ENCODE results near the gene FUS.

Gene FUS

DNA sequence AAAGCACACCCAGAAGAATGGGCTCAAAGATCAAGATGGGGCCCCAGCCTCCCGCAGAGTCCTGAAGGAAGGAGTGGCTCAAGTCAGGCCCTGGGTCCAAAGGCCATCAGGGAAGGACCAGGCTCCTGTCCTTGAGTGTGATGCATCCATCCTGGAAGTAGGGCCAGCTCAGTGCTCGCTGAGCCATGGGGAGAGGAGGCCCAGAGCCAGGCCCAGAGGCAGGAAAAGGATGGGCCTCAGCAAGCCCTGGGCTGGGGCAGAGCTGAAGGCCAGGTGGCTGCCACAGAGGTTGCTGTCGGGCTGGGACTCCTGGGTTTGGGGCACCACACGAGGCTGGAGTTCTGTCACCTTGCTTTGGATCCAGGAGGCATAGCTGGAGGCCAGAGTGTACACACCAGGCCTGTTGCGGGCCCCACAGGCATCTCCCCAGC, 48.1 kb upstream of the FUS start (continued):
- TF ChIP-seq, protein P1, sequence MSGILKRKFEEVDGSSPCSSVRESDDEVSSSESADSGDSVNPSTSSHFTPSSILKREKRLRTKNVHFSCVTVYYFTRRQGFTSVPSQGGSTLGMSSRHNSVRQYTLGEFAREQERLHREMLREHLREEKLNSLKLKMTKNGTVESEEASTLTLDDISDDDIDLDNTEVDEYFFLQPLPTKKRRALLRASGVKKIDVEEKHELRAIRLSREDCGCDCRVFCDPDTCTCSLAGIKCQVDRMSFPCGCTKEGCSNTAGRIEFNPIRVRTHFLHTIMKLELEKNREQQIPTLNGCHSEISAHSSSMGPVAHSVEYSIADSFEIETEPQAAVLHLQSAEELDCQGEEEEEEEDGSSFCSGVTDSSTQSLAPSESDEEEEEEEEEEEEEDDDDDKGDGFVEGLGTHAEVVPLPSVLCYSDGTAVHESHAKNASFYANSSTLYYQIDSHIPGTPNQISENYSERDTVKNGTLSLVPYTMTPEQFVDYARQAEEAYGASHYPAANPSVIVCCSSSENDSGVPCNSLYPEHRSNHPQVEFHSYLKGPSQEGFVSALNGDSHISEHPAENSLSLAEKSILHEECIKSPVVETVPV (CRISPR knock-in tag; IDR thresholded peaks at IDR 0.05): no peak
- TF ChIP-seq SNAI2 (CRISPR knock-in tag; IDR thresholded peaks at IDR 0.05) (no peak), ISL1 (CRISPR knock-in tag; IDR thresholded peaks at IDR 0.05) (no peak), ARNTL (CRISPR knock-in tag; IDR thresholded peaks at IDR 0.05; ENCODE audit: borderline replicate concordance, low read depth) (no peak), CSDC2 (CRISPR knock-in tag; IDR thresholded peaks at IDR 0.05) (no peak), GLIS3 (CRISPR knock-in tag; IDR thresholded peaks at IDR 0.05) (no peak), ZNF565 (CRISPR knock-in tag; conservative IDR thresholded peaks at IDR 0.05; ENCODE audit: low read depth) (no peak)

DNA sequence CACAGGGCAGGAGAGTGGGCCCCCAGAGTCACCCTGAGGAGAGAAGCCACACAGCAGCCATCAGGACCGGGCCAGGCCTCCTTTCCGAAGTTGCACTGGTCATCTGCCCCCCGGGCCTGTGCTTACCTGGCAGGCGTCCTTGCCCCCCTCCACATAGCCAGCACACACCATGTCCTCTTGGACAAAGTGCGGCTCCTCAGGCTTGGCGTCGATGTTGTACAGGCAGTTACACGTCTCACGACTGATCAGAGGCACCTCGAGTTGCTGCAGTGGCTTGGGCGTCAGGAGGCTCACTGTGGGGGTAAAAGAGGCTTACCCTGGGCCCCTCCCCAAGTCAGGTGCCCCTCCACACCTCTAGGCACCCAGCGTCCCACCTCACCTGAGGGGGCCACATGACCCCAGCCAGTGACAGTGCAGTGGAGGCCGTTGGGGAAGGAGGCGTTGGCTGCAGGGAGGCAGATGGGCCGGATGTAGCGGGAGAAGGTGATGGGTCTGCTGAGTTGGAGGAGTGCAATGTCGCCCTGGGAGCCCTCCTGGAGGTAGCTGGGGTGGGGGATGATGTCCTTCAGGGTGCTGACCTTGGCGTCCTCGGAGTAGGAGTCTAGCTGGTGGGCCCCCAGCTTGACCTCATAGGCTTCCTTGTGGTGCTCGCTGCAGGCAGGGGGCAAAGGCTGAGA, 47.5 kb upstream of the FUS start:
- TF ChIP-seq ZFP3 (CRISPR knock-in tag; IDR thresholded peaks at IDR 0.05): no peak
- TF ChIP-seq BACH2 (CRISPR knock-in tag; IDR thresholded peaks at IDR 0.05; ENCODE audit: borderline replicate concordance): no peak
- ATAC-seq: no peak

DNA sequence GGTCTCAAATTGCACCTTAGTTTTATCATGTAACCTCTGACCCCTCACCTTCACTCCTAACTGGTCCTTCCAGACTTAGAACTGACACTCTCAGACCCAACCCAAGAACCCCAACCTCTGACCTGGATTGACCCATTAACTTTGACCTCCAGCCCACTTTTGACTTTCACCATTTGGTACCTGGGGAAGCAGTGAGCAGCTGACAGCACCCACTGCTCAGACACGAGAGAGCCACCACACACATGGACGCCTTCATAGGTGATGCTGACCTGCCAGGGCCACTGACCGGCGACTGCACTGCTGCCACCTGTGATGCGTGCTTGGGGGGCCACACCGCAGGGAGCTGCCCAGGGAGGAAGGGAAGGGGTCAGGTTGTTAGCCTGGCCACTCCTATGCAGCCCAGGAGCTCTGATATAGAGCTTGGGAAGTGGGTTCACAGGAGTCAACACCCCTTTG, 46.9 kb upstream of the FUS start:
- no peak for TF ChIP-seq ZNF8 (CRISPR knock-in tag; IDR thresholded peaks at IDR 0.05)
- TF ChIP-seq, protein P2, sequence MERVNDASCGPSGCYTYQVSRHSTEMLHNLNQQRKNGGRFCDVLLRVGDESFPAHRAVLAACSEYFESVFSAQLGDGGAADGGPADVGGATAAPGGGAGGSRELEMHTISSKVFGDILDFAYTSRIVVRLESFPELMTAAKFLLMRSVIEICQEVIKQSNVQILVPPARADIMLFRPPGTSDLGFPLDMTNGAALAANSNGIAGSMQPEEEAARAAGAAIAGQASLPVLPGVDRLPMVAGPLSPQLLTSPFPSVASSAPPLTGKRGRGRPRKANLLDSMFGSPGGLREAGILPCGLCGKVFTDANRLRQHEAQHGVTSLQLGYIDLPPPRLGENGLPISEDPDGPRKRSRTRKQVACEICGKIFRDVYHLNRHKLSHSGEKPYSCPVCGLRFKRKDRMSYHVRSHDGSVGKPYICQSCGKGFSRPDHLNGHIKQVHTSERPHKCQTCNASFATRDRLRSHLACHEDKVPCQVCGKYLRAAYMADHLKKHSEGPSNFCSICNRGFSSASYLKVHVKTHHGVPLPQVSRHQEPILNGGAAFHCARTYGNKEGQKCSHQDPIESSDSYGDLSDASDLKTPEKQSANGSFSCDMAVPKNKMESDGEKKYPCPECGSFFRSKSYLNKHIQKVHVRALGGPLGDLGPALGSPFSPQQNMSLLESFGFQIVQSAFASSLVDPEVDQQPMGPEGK (CRISPR knock-in tag; IDR thresholded peaks at IDR 0.05; ENCODE audit: borderline replicate concordance): no peak
- no peak for TF ChIP-seq RARB (CRISPR knock-in tag; IDR thresholded peaks at IDR 0.05)
- TF ChIP-seq ZFP30 (CRISPR knock-in tag; IDR thresholded peaks at IDR 0.05): no peak
- no peak for TF ChIP-seq ZNF70 (CRISPR knock-in tag; IDR thresholded peaks at IDR 0.05)
- TF ChIP-seq TCF4 (CRISPR knock-in tag; IDR thresholded peaks at IDR 0.05; ENCODE audit: borderline replicate concordance): no peak
- no peak for TF ChIP-seq ZFP3 (CRISPR knock-in tag; IDR thresholded peaks at IDR 0.05)
- no peak for TF ChIP-seq CSDC2 (CRISPR knock-in tag; IDR thresholded peaks at IDR 0.05)
- TF ChIP-seq PPARA (CRISPR knock-in tag; IDR thresholded peaks at IDR 0.05; ENCODE audit: borderline replicate concordance): no peak
- ATAC-seq: no peak

DNA sequence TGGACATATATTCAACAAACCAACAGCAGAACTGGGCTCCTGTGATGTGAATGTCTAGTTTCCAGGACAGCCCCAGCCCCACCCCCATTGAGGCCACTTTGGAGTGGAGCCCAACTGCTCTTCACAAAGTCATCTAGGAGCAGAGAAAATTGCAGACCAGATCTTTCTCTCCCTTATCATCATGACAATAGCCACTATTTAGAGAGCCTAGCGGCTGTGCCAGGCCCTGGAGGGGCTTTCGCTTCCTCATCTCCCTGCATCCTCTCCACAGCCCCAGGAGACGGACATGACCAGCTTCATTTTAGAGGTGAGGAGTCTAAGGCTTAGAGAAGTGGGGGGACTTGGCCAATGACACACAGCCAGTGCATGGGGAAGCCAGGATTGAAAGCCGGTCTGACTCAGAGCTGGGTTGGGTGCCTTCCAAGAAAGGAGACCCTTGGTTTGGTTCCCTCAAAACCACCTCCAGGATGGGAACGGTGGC, 45.8 kb upstream of the FUS start:
- TF ChIP-seq GLIS3 (CRISPR knock-in tag; IDR thresholded peaks at IDR 0.05) (no peak), CSDC2 (CRISPR knock-in tag; IDR thresholded peaks at IDR 0.05) (no peak), TOX (CRISPR knock-in tag; IDR thresholded peaks at IDR 0.05; ENCODE audit: borderline replicate concordance) (no peak), ZNF8 (CRISPR knock-in tag; IDR thresholded peaks at IDR 0.05) (no peak), ISL1 (CRISPR knock-in tag; IDR thresholded peaks at IDR 0.05) (no peak), PPARA (CRISPR knock-in tag; IDR thresholded peaks at IDR 0.05; ENCODE audit: borderline replicate concordance) (no peak), ZC3H10 (CRISPR knock-in tag; IDR thresholded peaks at IDR 0.05) (no peak), ZNF565 (CRISPR knock-in tag; conservative IDR thresholded peaks at IDR 0.05; ENCODE audit: low read depth) (no peak), ZNF70 (CRISPR knock-in tag; IDR thresholded peaks at IDR 0.05) (no peak), ZFP30 (CRISPR knock-in tag; IDR thresholded peaks at IDR 0.05) (no peak), ARNTL (CRISPR knock-in tag; IDR thresholded peaks at IDR 0.05; ENCODE audit: borderline replicate concordance, low read depth) (no peak), RARB (CRISPR knock-in tag; IDR thresholded peaks at IDR 0.05) (no peak), OSR1 (CRISPR knock-in tag; IDR thresholded peaks at IDR 0.05) (no peak)
- TF ChIP-seq, protein P1 (CRISPR knock-in tag; IDR thresholded peaks at IDR 0.05): no peak
- TF ChIP-seq, protein P3, sequence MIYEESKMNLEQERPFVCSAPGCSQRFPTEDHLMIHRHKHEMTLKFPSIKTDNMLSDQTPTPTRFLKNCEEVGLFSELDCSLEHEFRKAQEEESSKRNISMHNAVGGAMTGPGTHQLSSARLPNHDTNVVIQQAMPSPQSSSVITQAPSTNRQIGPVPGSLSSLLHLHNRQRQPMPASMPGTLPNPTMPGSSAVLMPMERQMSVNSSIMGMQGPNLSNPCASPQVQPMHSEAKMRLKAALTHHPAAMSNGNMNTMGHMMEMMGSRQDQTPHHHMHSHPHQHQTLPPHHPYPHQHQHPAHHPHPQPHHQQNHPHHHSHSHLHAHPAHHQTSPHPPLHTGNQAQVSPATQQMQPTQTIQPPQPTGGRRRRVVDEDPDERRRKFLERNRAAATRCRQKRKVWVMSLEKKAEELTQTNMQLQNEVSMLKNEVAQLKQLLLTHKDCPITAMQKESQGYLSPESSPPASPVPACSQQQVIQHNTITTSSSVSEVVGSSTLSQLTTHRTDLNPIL (CRISPR knock-in tag; IDR thresholded peaks at IDR 0.05; ENCODE audit: low read depth): no peak
- ATAC-seq: no peak; the same call in 2 of the 3 replicates
